ENCODE measurements around the gene USP37. TPM values are rescaled to one million over a fixed set of nuclear protein-coding genes. Genes with fewer than 3 reads are reported as not detected.

USP37 gene
- total and polyA plus RNA-seq, 11 donors, result 1.8 to 10.3 (median 5.8) TPM

- WGBS, 4 donors, result 79 to 91% (median 84%) methylated on average over 7 to 10 of the region's 10 CpGs
- no peaks in the 10 kb centered on the region for H3K27me3 ChIP-seq
- no peaks in the 10 kb centered on the region for H3K4me1 ChIP-seq
- intact Hi-C loops (cut with DNase I), result no loop called here
- ATAC-seq (no peak), DNase-seq (no peak)
- H3K9me3 ChIP-seq, result no peaks in the 10 kb centered on the region
- H3K4me3 ChIP-seq, result no peak overlapping the region
- no peaks in the 10 kb centered on the region for H3K36me3 ChIP-seq
- H3K27ac ChIP-seq, result no peak overlapping the region
- TF ChIP-seq POLR2A (IDR thresholded peaks at IDR 0.05) (no peak), CTCF (IDR thresholded peaks at IDR 0.05) (no peak)
These were observed 142.6 kb downstream of the USP37 start for GRCh38 chr2:218425531-218425930.

- ATAC-seq (no peak), DNase-seq (no peak)
- Histone ChIP-seq H3K4me3 (no peak overlapping the region), H3K9me3 (no peaks in the 10 kb centered on the region), H3K36me3 (no peaks in the 10 kb centered on the region), H3K27ac (no peak overlapping the region), H3K4me1 (no peaks in the 10 kb centered on the region), H3K27me3 (no peaks in the 10 kb centered on the region)
- TF ChIP-seq POLR2A (IDR thresholded peaks at IDR 0.05) (no peak), CTCF (IDR thresholded peaks at IDR 0.05) (no peak)
- 87 to 91% (median 89%) methylated on average over 9 of the region's 9 CpGs for WGBS, 4 donors
- intact Hi-C loops (cut with DNase I), result no loop called here
These were observed 144.6 kb downstream of the USP37 start for GRCh38 chr2:218423584-218423983.

- intact Hi-C loops (cut with DNase I), result no loop called here
- TF ChIP-seq CTCF (IDR thresholded peaks at IDR 0.05) (no peak), POLR2A (IDR thresholded peaks at IDR 0.05) (no peak)
- DNase-seq, result no peak
- no peaks in the 10 kb centered on the region for H3K27me3 ChIP-seq
- ATAC-seq, result no peak
- WGBS, 4 donors, result 83 to 87% (median 85%) methylated on average over 7 to 9 of the region's 9 CpGs
- no peak overlapping the region for H3K4me3 ChIP-seq
- no peaks in the 10 kb centered on the region for H3K36me3 ChIP-seq
- no peaks in the 10 kb centered on the region for H3K9me3 ChIP-seq
- no peaks in the 10 kb centered on the region for H3K4me1 ChIP-seq
- H3K27ac ChIP-seq, result no peak overlapping the region
These were observed 145.6 kb downstream of the USP37 start for GRCh38 chr2:218422403-218423086.

GRCh38 chr2:218421027-218421426, 147.1 kb downstream of the USP37 start:
- no peak for ATAC-seq
- H3K9me3 ChIP-seq, result no peaks in the 10 kb centered on the region
- WGBS, 4 donors, result 84 to 87% (median 86%) methylated on average over 2 of the region's 2 CpGs
- intact Hi-C loops (cut with DNase I), result no loop called here
- TF ChIP-seq CTCF (IDR thresholded peaks at IDR 0.05) (no peak), POLR2A (IDR thresholded peaks at IDR 0.05) (no peak)
- H3K4me3 ChIP-seq, result no peak overlapping the region
- no peaks in the 10 kb centered on the region for H3K4me1 ChIP-seq
- H3K27me3 ChIP-seq, result no peaks in the 10 kb centered on the region
- no peaks in the 10 kb centered on the region for H3K36me3 ChIP-seq
- no peak for DNase-seq
- no peak overlapping the region for H3K27ac ChIP-seq

All from heart left ventricle (tissue), 16 donors.